ENCODE measurements around the gene INIP.

INIP gene

DNA sequence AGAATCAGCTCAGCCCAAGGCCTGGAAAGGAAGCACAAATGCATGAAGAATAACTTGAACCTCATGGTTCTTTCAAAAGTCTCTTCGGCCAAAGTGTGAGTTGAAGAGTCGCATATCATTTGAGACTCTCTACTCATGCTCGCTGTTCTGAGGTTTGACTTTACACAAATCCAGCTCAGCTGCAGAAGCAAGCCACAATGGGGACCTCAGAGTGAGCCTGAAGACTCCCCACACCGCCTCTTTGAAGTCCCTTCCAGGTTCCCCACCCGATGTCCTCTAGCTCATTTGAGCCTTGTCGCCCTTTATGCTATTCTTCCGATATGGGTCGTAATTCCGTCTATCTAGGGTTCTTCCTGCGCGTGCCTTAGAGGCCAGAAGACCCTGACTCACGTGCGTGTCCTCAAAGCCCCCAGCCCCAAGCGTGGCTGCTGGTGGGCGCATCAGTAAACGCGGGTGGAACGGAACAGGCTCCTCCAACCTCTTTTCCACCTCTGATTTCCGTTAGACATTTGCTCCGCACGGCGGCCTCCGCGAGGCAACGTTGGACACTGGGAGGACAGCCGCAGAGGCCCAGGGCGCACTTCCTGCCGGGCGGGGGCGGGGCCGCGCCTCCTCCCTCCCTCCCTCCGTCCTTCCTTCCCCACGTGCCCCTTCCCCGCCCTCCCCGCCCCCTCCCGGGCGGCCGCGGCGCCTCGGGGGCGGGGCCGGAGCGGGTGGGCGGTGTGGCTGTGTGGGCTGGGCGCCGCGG lies 32.3 kb upstream of the INIP start, which contains the start of gene SNX30 (continued):
- TF ChIP-seq MZF1 (tag by site-specific recombination; IDR thresholded peaks at IDR 0.05; ENCODE audit: borderline replicate concordance) (no peak), HOXA7 (CRISPR knock-in tag; IDR thresholded peaks at IDR 0.05; ENCODE audit: borderline replicate concordance) (no peak), GLI4 (tag by site-specific recombination; IDR thresholded peaks at IDR 0.05) (no peak), ZNF658 (tag by site-specific recombination; IDR thresholded peaks at IDR 0.05) (no peak), ZNF391 (tag by site-specific recombination; IDR thresholded peaks at IDR 0.05; ENCODE audit: borderline replicate concordance, low read depth) (peak; percentile 48; the same call in 1 of the 2 replicates), ZNF404 (tag by site-specific recombination; IDR thresholded peaks at IDR 0.05) (no peak), SP7 (tag by site-specific recombination; IDR thresholded peaks at IDR 0.05) (peak; percentile 78), ZNF146 (tag by site-specific recombination; IDR thresholded peaks at IDR 0.05) (no peak), ZNF621 (tag by site-specific recombination; IDR thresholded peaks at IDR 0.05) (no peak), MEIS1 (CRISPR knock-in tag; IDR thresholded peaks at IDR 0.05; ENCODE audit: borderline replicate concordance) (no peak), ZNF600 (tag by site-specific recombination; IDR thresholded peaks at IDR 0.05) (0 out of 2 replicates have a peak, but pooled peaks have one; percentile 44), ZNF239 (tag by site-specific recombination; IDR thresholded peaks at IDR 0.05) (no peak), ZNF169 (tag by site-specific recombination; IDR thresholded peaks at IDR 0.05) (no peak), ZSCAN23 (tag by site-specific recombination; IDR thresholded peaks at IDR 0.05) (no peak), ZNF324 (tag by site-specific recombination; IDR thresholded peaks at IDR 0.05) (0 out of 2 replicates have a peak, but pooled peaks have one; percentile 47), SP2 (tag by site-specific recombination; IDR thresholded peaks at IDR 0.05) (peak; percentile 76), ZNF624 (tag by site-specific recombination; IDR thresholded peaks at IDR 0.05) (no peak), ZNF184 (tag by site-specific recombination; IDR thresholded peaks at IDR 0.05) (no peak), ZNF792 (tag by site-specific recombination; IDR thresholded peaks at IDR 0.05) (no peak)
- TF ChIP-seq, protein P1, sequence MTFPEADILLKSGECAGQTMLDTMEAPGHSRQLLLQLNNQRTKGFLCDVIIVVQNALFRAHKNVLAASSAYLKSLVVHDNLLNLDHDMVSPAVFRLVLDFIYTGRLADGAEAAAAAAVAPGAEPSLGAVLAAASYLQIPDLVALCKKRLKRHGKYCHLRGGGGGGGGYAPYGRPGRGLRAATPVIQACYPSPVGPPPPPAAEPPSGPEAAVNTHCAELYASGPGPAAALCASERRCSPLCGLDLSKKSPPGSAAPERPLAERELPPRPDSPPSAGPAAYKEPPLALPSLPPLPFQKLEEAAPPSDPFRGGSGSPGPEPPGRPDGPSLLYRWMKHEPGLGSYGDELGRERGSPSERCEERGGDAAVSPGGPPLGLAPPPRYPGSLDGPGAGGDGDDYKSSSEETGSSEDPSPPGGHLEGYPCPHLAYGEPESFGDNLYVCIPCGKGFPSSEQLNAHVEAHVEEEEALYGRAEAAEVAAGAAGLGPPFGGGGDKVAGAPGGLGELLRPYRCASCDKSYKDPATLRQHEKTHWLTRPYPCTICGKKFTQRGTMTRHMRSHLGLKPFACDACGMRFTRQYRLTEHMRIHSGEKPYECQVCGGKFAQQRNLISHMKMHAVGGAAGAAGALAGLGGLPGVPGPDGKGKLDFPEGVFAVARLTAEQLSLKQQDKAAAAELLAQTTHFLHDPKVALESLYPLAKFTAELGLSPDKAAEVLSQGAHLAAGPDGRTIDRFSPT (tag by site-specific recombination; IDR thresholded peaks at IDR 0.05) = no peak
- TF ChIP-seq, protein P2, sequence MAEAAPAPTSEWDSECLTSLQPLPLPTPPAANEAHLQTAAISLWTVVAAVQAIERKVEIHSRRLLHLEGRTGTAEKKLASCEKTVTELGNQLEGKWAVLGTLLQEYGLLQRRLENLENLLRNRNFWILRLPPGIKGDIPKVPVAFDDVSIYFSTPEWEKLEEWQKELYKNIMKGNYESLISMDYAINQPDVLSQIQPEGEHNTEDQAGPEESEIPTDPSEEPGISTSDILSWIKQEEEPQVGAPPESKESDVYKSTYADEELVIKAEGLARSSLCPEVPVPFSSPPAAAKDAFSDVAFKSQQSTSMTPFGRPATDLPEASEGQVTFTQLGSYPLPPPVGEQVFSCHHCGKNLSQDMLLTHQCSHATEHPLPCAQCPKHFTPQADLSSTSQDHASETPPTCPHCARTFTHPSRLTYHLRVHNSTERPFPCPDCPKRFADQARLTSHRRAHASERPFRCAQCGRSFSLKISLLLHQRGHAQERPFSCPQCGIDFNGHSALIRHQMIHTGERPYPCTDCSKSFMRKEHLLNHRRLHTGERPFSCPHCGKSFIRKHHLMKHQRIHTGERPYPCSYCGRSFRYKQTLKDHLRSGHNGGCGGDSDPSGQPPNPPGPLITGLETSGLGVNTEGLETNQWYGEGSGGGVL (tag by site-specific recombination; IDR thresholded peaks at IDR 0.05) = no peak
- TF ChIP-seq, protein P3, sequence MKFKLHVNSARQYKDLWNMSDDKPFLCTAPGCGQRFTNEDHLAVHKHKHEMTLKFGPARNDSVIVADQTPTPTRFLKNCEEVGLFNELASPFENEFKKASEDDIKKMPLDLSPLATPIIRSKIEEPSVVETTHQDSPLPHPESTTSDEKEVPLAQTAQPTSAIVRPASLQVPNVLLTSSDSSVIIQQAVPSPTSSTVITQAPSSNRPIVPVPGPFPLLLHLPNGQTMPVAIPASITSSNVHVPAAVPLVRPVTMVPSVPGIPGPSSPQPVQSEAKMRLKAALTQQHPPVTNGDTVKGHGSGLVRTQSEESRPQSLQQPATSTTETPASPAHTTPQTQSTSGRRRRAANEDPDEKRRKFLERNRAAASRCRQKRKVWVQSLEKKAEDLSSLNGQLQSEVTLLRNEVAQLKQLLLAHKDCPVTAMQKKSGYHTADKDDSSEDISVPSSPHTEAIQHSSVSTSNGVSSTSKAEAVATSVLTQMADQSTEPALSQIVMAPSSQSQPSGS (tag by site-specific recombination; IDR thresholded peaks at IDR 0.05; ENCODE audit: low read depth) = no peak
- TF ChIP-seq, protein P4, sequence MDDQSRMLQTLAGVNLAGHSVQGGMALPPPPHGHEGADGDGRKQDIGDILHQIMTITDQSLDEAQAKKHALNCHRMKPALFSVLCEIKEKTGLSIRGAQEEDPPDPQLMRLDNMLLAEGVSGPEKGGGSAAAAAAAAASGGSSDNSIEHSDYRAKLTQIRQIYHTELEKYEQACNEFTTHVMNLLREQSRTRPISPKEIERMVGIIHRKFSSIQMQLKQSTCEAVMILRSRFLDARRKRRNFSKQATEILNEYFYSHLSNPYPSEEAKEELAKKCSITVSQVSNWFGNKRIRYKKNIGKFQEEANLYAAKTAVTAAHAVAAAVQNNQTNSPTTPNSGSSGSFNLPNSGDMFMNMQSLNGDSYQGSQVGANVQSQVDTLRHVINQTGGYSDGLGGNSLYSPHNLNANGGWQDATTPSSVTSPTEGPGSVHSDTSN (CRISPR knock-in tag; IDR thresholded peaks at IDR 0.05) = no peak
- TF ChIP-seq, protein P5, sequence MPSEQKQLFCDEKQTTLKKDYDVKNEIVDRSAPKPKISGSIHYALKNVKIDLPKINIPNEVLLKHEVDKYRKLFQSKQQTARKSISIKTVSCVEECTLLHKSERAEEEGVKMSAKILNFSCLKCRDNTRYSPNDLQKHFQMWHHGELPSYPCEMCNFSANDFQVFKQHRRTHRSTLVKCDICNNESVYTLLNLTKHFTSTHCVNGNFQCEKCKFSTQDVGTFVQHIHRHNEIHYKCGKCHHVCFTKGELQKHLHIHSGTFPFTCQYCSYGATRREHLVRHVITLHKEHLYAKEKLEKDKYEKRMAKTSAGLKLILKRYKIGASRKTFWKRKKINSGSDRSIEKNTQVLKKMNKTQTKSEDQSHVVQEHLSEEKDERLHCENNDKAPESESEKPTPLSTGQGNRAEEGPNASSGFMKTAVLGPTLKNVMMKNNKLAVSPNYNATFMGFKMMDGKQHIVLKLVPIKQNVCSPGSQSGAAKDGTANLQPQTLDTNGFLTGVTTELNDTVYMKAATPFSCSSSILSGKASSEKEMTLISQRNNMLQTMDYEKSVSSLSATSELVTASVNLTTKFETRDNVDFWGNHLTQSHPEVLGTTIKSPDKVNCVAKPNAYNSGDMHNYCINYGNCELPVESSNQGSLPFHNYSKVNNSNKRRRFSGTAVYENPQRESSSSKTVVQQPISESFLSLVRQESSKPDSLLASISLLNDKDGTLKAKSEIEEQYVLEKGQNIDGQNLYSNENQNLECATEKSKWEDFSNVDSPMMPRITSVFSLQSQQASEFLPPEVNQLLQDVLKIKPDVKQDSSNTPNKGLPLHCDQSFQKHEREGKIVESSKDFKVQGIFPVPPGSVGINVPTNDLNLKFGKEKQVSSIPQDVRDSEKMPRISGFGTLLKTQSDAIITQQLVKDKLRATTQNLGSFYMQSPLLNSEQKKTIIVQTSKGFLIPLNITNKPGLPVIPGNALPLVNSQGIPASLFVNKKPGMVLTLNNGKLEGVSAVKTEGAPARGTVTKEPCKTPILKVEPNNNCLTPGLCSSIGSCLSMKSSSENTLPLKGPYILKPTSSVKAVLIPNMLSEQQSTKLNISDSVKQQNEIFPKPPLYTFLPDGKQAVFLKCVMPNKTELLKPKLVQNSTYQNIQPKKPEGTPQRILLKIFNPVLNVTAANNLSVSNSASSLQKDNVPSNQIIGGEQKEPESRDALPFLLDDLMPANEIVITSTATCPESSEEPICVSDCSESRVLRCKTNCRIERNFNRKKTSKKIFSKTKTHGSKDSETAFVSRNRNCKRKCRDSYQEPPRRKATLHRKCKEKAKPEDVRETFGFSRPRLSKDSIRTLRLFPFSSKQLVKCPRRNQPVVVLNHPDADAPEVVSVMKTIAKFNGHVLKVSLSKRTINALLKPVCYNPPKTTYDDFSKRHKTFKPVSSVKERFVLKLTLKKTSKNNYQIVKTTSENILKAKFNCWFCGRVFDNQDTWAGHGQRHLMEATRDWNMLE (tag by site-specific recombination; conservative IDR thresholded peaks at IDR 0.05; ENCODE audit: low read depth) = peak; percentile 54
- TF ChIP-seq, protein P6, sequence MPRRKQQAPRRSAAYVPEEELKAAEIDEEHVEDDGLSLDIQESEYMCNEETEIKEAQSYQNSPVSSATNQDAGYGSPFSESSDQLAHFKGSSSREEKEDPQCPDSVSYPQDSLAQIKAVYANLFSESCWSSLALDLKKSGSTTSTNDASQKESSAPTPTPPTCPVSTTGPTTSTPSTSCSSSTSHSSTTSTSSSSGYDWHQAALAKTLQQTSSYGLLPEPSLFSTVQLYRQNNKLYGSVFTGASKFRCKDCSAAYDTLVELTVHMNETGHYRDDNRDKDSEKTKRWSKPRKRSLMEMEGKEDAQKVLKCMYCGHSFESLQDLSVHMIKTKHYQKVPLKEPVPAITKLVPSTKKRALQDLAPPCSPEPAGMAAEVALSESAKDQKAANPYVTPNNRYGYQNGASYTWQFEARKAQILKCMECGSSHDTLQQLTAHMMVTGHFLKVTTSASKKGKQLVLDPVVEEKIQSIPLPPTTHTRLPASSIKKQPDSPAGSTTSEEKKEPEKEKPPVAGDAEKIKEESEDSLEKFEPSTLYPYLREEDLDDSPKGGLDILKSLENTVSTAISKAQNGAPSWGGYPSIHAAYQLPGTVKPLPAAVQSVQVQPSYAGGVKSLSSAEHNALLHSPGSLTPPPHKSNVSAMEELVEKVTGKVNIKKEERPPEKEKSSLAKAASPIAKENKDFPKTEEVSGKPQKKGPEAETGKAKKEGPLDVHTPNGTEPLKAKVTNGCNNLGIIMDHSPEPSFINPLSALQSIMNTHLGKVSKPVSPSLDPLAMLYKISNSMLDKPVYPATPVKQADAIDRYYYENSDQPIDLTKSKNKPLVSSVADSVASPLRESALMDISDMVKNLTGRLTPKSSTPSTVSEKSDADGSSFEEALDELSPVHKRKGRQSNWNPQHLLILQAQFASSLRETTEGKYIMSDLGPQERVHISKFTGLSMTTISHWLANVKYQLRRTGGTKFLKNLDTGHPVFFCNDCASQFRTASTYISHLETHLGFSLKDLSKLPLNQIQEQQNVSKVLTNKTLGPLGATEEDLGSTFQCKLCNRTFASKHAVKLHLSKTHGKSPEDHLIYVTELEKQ (tag by site-specific recombination; IDR thresholded peaks at IDR 0.05; ENCODE audit: borderline replicate concordance) = no peak
